Measurements from ENCODE around the gene C3orf33. TPM values are rescaled to one million over a fixed set of nuclear protein-coding genes. Genes with fewer than 3 reads are reported as not detected.

C3orf33 gene
- total and polyA plus RNA-seq, 2 donors (not counting 1 experiment from before 2014, with no cell fraction given) = 0.88 to 1.7 TPM

- CTCF ChIA-PET = interaction anchor here (1.1 kb wide), 1 partner anchor 23 kb away, joined by 3 read pairs; no protein-coding TSS in a partner anchor
Measured at GRCh38 chr3:155738580-155739076, 67.5 kb downstream of the C3orf33 start.

More at GRCh38 chr3:155738580-155739076, 67.5 kb downstream of the C3orf33 start:
- H3K9ac ChIP-seq (ENCODE audit: low read length) = no peak overlapping the region
- H3K4me3 Mint-ChIP-seq = no peak overlapping the region
- DNase-seq (no peak), ATAC-seq (ENCODE audit: low read depth) (no peak)
- H3K36me3 ChIP-seq (replicated peaks in 1 of 2; ENCODE audit: control extremely low read depth in 1 of 2, control insufficient read depth in 1 of 2, extremely low read depth in 1 of 2, insufficient read depth in 2 of 2, low read length in 1 of 2) = no peaks in the 10 kb centered on the region
- H3K4me2 ChIP-seq (replicated peaks; ENCODE audit: low read depth, low read length, poor library complexity, severe bottlenecking) = no peak overlapping the region
- H3K9me3 Mint-ChIP-seq (ENCODE audit: insufficient read depth) = no peaks in the 10 kb centered on the region
- H3K79me2 ChIP-seq (ENCODE audit: control insufficient read depth, insufficient read depth, low read length) = no peaks in the 10 kb centered on the region
- POLR2A ChIA-PET = no interaction called here
- H3K4me3 ChIP-seq (ENCODE audit: control extremely low read depth in 1 of 5, extremely low read depth in 1 of 5, insufficient read depth in 1 of 5, low read depth in 2 of 5, low read length in 4 of 5) = no peak overlapping the region
- H3K9me3 ChIP-seq (ENCODE audit: control extremely low read depth in 1 of 3, control insufficient read depth in 2 of 3, insufficient read depth in 1 of 3, low read length in 2 of 3) = no peaks in the 10 kb centered on the region
- H4K20me1 ChIP-seq (ENCODE audit: control insufficient read depth, insufficient read depth, low read length, poor library complexity, severe bottlenecking) = no peaks in the 10 kb centered on the region
- TF ChIP-seq CTCF (IDR thresholded peaks at IDR 0.05) (no peak), EZH2 (IDR thresholded peaks at IDR 0.05; ENCODE audit: borderline replicate concordance, insufficient read depth, low read depth, low read length, poor library complexity, severe bottlenecking) (no peak)
- H3K27ac ChIP-seq (ENCODE audit: low read length in 2 of 2) = no peak overlapping the region
- H3K4me1 ChIP-seq (ENCODE audit: control insufficient read depth in 2 of 2, insufficient read depth in 2 of 2, low read length in 2 of 2) = peaks cover 8 to 11% of the 10 kb centered on the region in 2 donors
- H3K27me3 Mint-ChIP-seq = peaks cover 51% of the 10 kb centered on the region
- intact Hi-C loops (cut with micrococcal nuclease) = no loop called here
- WGBS (ENCODE audit: insufficient coverage) = 96% methylated on average over 5 of the region's 13 CpGs
- peaks cover 0 to 24% (median 13%) of the 10 kb centered on the region in 4 experiments for H3K27me3 ChIP-seq (replicated peaks in 1 of 4; ENCODE audit: control extremely low read depth in 1 of 4, control insufficient read depth in 3 of 4, insufficient read depth in 4 of 4, low read length in 3 of 4)
- H3K4me1 Mint-ChIP-seq = peaks cover 11% of the 10 kb centered on the region
- no peak overlapping the region for H2AFZ ChIP-seq (ENCODE audit: insufficient read depth, low read depth, low read length, poor library complexity, severe bottlenecking)
- H3K27ac Mint-ChIP-seq = no peak overlapping the region

Measured in B cell (primary cell).